HG03378 (cell line): ENCODE results near the gene AIDA.

Experiments used
- ATAC-seq: cut with Tn5 transposase; IDR thresholded peaks from one replicate; pipeline ENCODE4 v1.9.1; 2021; ENCODE audit warnings: mild to moderate bottlenecking, moderate library complexity; ENCODE audit not compliant: unreplicated experiment

The AIDA gene

DNA sequence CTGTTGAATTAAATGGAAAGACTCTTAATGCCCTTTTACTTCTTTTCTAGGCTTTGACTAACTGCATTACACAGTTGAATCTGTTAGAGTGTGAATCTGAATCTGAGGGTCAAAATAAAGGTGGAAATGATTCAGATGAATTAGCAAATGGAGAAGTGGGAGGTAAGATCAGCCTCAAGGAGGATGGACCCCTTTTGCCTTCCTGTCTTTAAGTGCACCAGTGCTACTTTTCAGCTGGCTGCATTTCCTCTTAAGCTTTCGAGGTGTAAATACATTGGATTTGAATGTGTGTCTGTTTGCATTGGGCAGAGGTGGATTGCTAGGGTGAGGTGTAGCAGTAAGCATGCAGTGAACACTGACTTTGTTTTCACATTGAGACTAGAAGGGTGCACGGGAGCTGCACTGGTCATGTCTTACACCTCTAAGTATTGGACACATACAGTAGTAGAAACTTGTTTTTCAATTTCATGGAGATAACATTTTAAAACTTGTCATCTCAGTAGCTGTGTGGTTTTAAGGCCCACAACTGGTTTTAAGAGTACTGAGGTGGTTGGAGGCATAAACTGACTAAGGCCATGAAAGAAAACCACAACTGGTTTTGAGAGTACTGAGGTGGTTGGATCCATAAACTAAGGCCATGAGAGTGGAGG is 59.0 kb downstream of the AIDA start:
- peak; percentile 52 for ATAC-seq

DNA sequence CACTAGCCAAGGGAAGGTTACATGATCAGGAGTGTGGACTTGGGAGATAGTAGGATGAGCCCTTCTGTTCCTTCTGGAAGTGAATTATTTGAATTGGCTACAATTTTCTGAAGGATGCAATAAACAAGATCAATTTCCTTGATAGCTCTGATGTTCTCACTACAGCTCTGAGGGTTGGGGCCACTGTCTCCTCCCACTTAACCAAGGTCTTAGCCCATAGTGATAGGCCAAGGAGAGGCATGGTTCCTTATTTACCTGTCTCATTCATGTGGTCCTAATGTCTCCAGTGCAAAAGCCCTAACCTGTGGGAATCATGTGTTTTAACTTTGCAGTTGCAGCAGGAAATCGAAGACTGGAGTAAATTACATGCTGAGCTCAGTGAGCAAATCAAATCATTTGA is 59.6 kb downstream of the AIDA start:
- no peak for ATAC-seq

DNA sequence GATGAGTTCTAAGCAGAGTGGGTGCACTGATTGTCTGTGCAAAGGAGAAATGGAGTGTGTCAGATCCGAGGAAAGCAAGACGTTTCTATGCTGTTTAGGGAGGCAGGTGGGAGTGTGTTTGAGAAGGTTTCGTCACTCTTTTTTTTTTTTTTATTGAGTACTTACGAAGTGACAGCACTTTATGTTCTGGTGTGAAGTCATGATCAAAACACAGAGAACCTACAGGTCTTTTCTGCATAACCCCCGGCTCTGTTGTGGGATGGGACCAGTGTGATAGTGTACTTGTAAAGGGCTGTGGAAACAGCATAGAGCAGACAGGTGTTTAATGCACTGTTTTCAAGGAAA is 67.7 kb downstream of the AIDA start:
- no peak for ATAC-seq

DNA sequence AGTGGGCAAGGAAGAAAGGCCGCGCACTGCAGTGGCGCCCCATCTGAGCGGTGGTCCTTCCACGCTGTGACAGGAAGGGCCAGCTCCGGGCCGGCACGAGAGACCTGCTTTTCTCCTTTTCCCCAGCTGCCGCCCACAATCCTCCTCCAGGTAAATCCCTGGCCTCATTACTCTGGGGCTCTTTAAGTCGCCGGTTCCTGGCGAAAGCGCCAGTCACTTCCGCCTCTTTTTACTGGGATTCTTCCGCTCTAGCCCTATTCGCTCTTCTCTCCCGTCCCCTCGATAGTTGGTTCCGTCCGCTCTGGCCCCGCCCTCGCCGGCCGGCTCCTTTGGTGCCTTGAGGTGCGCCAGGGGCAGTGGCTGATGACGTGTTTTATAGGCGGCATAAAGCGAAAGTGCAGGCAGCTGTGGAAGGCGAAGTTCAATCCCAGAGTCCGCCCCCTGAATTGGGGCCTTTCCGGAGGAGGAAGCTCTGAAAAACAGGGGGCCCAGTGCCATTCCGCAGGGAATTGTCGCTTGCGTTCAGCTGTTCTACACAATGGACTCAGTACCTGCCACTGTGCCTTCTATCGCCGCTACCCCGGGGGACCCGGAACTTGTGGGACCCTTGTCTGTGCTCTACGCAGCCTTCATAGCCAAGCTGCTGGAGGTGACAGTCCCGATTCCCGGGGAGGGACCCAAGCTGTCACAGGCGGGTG is 68.2 kb downstream of the AIDA start:
- ATAC-seq = peak; percentile 96

DNA sequence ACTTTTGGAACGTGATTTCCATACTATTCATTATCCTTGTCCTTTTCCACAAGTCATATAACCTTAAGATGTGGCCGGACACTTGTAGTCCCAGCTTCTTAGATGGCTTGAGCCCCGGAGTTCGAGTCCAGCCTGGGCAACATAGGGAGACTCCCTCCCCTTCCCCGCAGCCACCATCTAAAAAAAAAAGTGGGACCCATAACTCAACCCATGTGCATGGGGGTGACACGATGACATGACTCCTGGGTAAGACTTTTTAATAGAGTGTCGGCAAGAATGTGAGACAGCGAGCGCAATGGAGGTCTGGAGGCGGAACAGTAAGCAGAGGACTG is 68.7 kb downstream of the AIDA start:
- ATAC-seq = no peak

DNA sequence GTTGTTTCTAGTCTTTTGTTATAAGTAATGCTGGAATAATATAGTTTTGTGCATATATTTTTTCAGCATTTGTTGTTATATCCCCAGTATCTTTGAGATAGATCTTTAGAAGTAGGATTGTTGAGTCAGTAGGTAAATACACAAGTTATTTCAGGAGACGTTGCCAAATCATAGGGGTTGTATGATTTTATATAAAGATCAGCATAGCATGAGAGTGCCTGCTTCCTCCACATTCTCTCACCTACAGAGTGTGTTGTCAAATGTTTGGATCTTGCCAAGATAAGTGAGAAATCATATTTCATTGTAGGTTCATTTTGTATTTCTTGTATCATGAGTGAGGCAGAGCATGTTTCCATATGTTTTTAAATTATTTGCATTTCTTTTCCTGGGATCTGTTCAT is 69.8 kb downstream of the AIDA start:
- no peak for ATAC-seq

DNA sequence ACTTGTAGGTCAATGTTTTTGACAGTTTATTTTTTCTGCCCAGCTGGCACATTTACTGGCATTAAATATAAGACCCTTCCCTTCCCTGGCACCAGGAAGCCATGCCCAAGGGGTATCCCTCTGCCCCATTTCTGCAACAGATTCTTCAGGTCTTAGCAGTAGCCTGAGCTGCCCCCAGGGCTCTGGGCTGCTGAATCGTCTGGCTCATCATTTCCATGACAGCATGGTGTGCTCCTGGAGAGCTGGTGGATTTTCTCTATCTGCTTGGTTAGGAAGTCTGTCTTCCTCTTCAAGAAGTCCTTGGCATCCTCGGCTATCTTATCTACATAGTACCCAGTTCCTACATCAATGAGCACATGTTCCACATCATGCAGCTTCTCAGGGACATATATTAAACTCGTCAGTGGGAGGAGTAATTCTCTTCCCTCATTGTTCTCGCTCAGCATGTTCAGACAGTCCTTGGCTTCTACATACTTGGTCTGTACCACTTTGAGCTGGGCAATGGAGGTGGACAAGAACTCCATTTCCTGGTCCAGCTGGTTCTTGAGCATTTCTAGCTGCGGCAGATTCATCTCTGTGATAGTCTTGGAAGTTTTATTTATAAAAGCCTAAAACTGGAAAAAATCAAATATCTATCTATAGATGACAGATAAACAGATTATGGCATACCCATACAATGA is 70.9 kb downstream of the AIDA start:
- no peak for ATAC-seq

DNA sequence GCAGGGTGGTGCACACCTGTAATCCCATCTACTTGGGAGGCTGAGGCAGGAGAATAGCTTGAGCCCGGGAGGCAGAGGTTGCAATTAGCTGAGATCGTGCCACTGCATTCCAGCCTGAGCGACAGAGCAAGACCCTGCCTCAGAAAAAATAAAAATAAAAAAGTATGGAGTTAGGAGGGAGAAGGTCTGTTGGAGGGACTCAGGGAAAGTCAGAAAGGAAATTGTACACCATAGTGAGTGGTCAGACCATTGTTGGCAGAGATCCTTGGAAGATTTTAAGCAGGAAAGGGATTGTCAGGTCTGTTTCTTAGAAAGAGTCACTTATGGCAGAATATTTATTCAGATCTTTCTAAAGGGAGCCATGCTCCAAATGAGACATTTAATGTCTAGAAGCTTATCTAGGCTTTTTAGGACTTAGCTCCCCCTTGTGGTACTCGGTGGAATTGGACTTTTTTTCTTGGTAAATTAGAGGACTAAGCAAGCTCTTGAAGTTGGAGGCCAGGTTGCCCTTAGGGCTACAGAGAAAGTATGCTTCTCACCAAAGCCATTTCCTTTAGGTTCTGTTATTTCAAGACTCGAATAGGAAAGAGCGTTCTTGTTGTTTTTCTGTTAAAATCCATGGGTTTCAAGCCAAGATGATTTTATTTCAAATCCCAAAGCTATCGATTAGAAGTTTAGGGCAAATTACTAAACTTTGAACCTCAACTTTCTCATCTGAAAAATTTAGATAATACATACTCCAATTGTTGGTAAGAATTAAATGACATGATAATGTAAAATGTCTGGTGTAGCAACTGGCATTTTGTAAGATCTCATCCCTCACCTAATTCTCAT is 77.9 kb downstream of the AIDA start:
- ATAC-seq = no peak

DNA sequence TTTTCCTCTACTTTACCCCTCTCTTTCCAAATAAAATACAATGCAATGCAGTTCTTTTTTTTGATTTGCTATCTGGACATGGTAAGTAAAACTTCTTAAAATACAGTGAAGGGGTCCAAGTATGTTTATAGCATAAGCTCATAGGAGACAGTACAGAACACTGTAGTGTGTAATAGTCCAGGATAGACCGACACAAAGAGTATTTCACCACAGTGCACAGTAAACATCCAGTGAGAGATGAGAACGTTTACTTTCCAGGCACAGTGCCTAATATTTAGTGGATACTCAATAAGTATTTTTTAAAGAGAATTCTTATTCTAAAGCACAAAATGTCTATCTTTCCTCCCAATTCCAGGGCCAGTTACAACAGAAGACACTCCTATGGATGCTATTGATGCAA is 79.5 kb downstream of the AIDA start:
- ATAC-seq = no peak

DNA sequence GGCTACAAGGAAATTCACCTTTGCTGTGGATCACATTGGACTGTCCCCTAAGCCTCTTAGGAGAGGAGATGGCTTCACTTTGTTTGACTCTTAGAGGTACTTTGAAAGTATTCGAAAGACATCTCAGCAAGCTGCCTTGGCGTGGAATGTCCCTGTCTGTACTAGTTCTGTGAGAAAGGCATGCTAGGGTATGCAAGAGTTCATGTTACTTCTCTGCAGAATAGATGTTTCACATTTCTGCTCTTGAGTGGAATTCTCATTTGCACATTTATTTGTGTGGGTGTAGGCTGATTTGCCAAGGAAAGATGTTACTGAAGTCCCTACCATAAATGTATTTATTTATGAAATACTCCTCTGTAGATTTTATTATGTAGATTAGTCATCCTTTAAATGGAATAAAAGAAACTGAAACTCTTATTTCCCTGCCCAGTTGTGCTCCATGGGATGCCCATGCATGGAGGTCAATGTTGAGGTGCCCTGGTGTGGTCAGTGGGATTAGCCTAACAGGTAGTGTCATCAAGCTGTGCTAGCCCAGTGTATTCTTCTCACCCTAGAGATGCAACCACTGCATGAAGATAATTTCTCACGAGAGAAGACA is 80.6 kb downstream of the AIDA start:
- ATAC-seq = no peak

DNA sequence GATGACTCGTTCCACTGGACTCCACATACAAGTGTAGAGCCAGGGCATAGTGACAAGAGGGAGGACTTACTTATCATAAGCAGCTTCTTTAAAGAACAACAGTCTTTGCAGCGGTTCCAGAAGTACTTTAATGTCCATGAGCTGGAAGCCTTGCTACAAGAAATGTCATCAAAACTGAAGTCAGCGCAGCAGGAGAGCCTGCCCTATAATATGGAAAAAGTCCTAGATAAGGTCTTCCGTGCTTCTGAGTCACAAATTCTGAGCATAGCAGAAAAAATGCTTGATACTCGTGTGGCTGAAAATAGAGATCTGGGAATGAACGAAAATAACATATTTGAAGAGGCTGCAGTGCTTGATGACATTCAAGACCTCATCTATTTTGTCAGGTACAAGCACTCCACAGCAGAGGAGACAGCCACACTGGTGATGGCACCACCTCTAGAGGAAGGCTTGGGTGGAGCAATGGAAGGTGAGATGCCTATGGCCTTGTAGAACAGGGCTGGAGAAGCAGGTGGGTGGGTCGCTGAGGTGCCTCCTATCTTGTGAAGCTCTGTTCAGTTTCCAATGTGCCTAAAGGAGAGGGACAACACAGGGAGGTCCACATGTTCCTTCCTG is 82.3 kb downstream of the AIDA start:
- no peak for ATAC-seq

DNA sequence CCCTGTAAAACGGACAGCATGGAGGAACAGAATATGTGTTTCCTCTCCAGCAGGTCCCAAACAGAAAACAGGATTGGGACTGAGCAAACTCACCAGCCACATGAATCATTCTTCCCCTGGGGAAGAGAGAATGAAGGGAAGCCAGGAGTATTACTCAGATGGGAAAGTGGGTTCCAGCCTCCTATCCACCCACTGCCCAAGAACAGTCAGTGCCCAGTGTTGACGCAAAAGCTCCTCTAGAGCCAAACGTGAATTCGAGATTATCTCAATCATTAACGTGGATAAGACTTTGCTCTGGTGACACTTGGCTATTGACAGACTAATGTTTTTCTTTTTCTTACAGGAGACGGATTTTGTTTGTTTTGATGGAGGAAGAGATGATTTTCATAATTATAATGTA is 85.1 kb downstream of the AIDA start:
- no peak for ATAC-seq

DNA sequence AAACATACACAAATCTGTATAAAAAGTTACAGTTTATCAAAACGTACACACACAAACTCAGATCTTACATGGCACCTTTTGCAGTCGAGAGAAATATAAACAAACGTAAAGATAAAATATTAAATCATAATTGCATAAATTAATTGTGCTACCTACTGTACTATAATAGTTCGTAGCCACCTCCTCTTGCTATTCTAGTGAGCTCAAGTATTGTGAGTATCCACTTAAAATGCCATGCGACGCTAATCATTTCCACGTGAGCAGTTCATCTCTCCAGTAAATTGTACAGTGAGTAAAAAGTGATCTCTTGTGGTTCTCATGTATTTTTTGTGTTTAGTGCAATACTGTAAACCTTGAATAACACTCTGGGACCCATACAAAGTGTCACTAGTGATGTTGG is 88.1 kb downstream of the AIDA start:
- no peak for ATAC-seq

DNA sequence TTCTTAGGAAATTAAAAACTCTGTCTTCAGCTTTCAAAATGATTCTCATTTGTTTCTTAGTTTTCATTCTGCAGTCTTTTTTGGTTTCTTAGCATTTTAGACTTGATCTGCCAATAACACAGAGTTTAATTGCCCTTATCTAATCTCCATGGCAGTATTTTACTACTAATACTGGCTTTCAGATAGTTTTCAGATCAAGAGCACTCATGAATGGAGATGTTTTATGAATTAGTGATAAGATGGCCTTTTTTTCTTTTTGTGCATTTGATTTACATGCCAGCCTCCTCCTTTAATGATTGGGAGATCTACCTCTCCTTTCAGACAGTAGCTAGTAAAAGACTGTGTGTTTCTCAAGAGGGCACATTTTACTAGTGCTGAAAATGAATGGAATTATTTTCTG is 88.8 kb downstream of the AIDA start:
- no peak for ATAC-seq

DNA sequence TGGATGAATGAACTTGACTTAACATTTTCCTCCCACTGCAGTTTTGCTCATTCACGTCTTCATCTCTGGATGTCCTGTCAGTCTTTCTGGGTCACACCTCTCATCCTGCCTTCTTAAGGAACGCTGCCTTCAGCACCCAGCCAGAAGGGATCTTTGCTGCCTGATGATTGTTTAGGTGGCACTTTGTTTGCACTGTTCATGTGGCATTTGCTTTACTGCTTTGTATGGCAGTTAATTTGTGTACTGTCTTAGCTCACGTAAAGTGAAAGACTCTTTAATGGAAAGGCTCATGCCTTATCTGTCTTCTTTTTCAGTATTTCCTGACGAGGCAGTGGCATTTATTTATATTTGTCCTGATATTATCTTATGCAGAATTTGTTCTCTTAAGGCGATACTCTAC is 89.5 kb downstream of the AIDA start:
- no peak for ATAC-seq

DNA sequence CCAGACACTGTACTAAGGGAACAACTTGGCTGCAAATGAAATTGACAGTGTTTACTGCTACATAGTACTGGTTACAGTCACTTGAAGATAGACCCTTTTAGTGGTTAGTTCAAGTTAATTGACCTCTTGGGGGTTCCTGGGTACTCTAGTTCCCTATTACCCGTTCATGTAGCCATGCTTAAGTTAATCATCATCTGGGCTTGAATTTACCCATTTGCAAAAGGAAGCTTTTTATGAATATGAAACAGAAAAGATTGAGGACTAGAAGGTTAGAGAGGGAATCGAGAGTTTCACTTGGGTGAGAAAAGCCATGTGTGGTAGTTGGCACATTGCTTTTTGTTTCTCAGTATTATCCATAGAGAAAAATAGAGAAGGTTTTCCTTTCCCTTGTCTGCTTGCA is 91.7 kb downstream of the AIDA start:
- ATAC-seq = no peak

DNA sequence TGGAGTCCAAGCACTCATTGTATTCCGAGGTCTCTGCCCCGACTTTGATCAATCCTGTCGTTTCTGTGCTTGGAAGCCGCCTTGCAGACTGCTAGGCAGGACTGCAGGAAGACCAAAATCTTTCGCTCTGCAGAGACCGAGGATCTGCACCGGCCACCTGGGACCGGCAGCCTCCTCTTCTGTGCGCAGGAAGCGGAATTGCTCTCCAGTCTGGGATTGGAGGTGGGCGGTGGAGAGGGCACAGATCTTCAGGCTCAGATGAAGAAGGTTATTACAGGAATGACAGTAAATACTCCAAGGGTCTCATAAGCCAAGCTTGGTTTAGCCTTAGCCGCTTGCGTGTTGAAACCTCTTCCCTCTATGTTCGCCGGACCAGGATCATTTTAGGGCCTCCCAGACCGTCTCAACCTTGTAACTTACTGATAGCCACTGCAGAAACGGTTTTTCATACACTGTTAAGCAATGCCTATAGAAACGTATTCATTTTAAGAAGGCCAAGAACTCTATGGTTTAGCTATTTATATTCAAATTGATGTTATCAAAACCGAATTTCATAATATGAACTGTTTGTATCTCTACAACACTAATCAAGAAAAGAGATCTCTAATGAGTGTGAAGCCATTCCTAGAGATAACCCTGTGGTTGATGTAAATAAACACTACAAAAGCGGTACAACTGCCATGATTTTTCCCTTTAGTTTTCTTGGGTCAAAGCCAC is 93.3 kb downstream of the AIDA start:
- no peak for ATAC-seq
